WTC11 (cell line): Measurements from ENCODE around the gene PTPN2.
"Not testable (repeated sequence)": the region's sequence is repeated elsewhere in the genome, so short reads cannot be mapped to it uniquely, and the experiment has no call there.

Experiments
- CBFB ChIP-seq: sonication (generic); formaldehyde crosslinking; IDR thresholded peaks from 2 replicates; pipeline ENCODE4 v1.8.1; 2022; ENCODE audit warnings: mild to moderate bottlenecking, low read depth, missing genetic modification reagents
- CREB1 ChIP-seq: sonication (generic); formaldehyde crosslinking; IDR thresholded peaks from 2 replicates; pipeline ENCODE4 v1.8.0; 2023; ENCODE audit warnings: mild to moderate bottlenecking, missing genetic modification reagents
- CTCF ChIP-seq: fragments of 200-600 bp; IDR thresholded peaks from 2 replicates; pipeline ENCODE4 v1.8.0; 2022; ENCODE audit warnings: antibody characterized with exemption
- E2F1 ChIP-seq: sonication (generic); formaldehyde crosslinking; IDR thresholded peaks from 2 replicates; pipeline ENCODE4 v1.8.0; 2022; ENCODE audit warnings: mild to moderate bottlenecking, missing genetic modification reagents
- ELF4 ChIP-seq: sonication (generic); formaldehyde crosslinking; IDR thresholded peaks from 2 replicates; pipeline ENCODE4 v1.8.1; 2022; ENCODE audit warnings: low read depth, mild to moderate bottlenecking, moderate library complexity, missing genetic modification reagents
- JUN ChIP-seq: sonication (generic); formaldehyde crosslinking; IDR thresholded peaks from 2 replicates; pipeline ENCODE4 v1.8.0; 2023; ENCODE audit warnings: mild to moderate bottlenecking, missing genetic modification reagents
- MAX ChIP-seq: sonication (generic); formaldehyde crosslinking; IDR thresholded peaks from 2 replicates; pipeline ENCODE4 v1.8.0; 2022; ENCODE audit warnings: mild to moderate bottlenecking, missing genetic modification reagents
- NFE2L1 ChIP-seq: sonication (generic); formaldehyde crosslinking; IDR thresholded peaks from 2 replicates; pipeline ENCODE4 v1.8.1; 2023; ENCODE audit warnings: missing genetic modification reagents
- ZNF396 ChIP-seq: fragments of 250-450 bp; sonication (Bioruptor Pico); IDR thresholded peaks from 2 replicates; pipeline ENCODE4 v1.8.0; 2021; ENCODE audit warnings: mild to moderate bottlenecking, moderate library complexity, borderline replicate concordance

GRCh38 chr18:12901208-12901607 is 17.2 kb upstream of the PTPN2 start:
- TF ChIP-seq CTCF; CREB1 (CRISPR knock-in tag); JUN (CRISPR knock-in tag); ZNF396; MAX (CRISPR knock-in tag); ELF4 (CRISPR knock-in tag); CBFB (CRISPR knock-in tag); E2F1; NFE2L1 (CRISPR knock-in tag): not testable (repeated sequence)
